GM19397 (cell line): ENCODE results near the gene SLC13A3.

Experiments
- ATAC-seq: cut with Tn5 transposase; IDR thresholded peaks from one replicate; pipeline ENCODE4 v1.9.1; 2021; ENCODE audit warnings: mild to moderate bottlenecking, moderate library complexity; ENCODE audit not compliant: unreplicated experiment

SLC13A3 gene

GRCh38 chr20:46583411-46584214 is 67.6 kb downstream of the SLC13A3 start:
- ATAC-seq: no peak

- ATAC-seq: no peak
These were observed 68.6 kb downstream of the SLC13A3 start for GRCh38 chr20:46582648-46583047.

- no peak for ATAC-seq
These were observed 69.9 kb downstream of the SLC13A3 start for GRCh38 chr20:46581391-46581790.

GRCh38 chr20:46580613-46581205 is 70.5 kb downstream of the SLC13A3 start:
- ATAC-seq: no peak

- no peak for ATAC-seq
These were observed 72.5 kb downstream of the SLC13A3 start for GRCh38 chr20:46578745-46579144.

DNA sequence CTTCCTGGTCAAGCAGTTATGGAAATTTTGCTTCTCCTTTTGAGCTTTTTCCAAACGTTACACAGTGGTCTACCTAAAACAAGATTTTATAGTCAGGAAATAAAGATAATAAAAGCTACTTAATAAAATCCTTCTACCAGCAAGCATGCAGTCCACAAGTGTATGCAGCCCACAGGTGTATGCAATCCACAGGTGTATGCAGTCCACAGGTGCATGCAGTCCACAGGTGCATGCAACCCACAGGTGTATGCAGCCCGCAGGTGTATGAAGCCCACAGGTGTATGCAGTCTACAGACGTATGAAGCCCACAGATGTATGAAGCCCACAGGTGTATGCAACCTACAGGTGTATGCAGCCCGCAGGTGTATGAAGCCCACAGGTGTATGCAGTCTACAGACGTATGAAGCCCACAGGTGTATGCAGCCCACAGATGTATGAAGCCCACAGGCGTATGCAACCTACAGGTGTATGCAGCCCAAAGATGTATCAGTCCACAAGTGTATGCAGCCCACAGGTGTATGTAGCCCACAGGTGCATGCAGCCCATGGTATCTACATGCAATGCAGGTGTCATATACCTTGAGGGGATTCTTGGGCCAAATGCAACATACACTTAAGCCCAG is 74.4 kb downstream of the SLC13A3 start:
- ATAC-seq: no peak

GRCh38 chr20:46575937-46576461 is 75.3 kb downstream of the SLC13A3 start:
- no peak for ATAC-seq

DNA sequence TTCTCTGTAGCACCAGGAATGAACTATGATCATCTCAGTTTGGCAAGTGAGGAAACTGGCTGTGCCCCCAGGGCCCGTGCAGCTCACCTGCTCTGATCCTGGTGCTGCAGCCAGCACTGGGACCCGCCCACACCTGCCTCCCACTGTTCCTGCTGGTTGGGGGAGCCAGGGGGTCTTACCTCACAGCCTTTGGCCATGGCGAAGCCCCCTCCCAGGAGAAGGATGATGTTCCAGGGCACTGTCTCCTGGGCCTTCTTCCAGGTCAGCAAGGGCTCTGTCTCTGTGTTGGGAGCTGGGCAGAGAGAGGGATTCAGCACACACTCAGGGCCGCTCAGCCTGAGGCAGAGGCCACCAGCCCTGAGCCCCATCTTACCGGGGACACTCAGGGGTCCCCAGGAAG is 75.9 kb downstream of the SLC13A3 start:
- ATAC-seq: no peak

GRCh38 chr20:46573788-46574584 is 77.3 kb downstream of the SLC13A3 start:
- no peak for ATAC-seq

- ATAC-seq: no peak
These were observed 78.0 kb downstream of the SLC13A3 start for GRCh38 chr20:46573234-46573633.

- ATAC-seq: no peak
These were observed 78.5 kb downstream of the SLC13A3 start for GRCh38 chr20:46572790-46573189.

DNA sequence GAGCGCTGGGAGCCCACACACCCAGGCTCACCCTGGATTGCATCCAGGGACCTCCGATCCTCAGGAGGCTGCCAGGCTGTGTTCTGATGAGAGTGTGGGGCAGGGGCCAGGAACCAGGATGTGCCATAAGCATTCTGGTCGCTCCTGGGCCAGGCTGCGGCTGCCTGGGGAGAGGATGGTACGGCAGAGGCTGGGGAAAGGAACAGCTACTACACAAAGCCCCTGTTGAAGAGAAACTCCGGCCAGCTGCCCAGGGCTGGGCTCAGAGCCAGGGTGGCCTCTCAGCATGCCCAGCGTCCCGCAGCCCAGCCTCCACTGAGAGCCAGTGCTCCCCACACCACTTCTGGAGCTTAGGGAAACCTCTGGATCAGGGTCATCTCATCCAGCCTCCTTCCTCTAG is 79.1 kb downstream of the SLC13A3 start:
- ATAC-seq: no peak

DNA sequence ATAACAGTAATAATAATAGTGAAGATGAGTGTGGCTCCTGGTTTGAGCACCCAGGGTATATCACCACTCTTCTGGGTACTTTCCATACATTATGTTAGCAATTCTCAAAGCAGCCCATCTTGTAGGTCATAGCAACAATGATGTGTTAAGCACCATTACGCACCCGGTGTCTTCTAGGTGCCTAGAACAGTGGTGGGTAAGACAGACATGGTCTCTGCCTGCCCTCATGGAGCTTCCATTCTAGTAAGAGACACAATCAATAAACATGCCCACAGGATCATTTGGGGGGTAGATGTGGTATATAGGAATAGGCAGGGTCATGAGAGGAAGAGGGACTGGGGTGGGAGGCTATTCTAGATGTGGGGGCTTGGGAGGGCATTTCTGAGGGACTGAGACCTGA is 79.8 kb downstream of the SLC13A3 start:
- ATAC-seq: no peak

GRCh38 chr20:46570956-46571355 is 80.3 kb downstream of the SLC13A3 start:
- ATAC-seq: no peak

DNA sequence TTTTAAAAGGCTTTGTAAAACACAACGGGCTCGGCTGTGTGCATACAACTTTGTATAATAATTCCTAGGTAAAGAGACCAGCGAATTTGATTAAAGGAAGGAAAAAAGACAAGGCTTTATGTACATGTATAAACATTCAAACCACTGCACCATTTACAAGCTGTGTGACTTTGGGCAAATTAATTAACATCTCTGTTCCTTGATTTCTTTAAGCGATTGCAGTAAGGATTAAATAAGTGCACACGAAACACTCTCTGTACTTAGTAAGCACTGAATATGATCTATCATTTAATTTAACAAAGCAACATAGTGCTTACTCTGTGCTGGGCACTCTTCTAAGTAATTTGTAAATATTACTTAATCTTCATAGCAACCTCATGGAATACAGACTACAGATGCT is 81.3 kb downstream of the SLC13A3 start:
- no peak for ATAC-seq

GRCh38 chr20:46568570-46569129 is 82.6 kb downstream of the SLC13A3 start:
- ATAC-seq: no peak

GRCh38 chr20:46566125-46566524 is 85.1 kb downstream of the SLC13A3 start:
- ATAC-seq: no peak

GRCh38 chr20:46564241-46564957 is 86.9 kb downstream of the SLC13A3 start:
- ATAC-seq: no peak

DNA sequence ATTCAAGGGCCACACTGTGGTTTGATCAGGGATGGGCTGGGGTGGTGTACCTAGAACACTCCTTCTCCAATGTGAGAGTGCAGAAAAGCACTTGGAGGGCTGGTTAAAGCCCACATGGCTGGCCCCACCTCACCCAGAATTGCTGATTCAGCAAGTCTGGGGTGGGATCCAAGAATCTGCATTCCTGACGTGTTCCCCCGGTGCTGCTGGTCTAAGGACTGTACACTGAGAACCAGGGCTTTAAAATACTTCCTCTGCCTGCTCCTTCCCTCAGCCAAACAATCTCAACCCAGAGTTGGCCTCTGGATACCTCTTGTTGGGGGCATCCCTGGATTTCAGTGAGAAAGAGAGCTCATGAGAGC is 87.4 kb downstream of the SLC13A3 start:
- no peak for ATAC-seq

GRCh38 chr20:46563170-46563859 is 87.9 kb downstream of the SLC13A3 start:
- ATAC-seq: no peak
